ENCODE data around the gene FAM53C. TPM values are rescaled to one million over a fixed set of nuclear protein-coding genes. Genes with fewer than 3 reads are reported as not detected.
A peak's percentile ranks its signal among the peaks of the same experiment; 100 is the strongest.

FAM53C gene
- total and polyA plus RNA-seq, 10 donors: 6.8 to 42.0 (median 29.4) TPM

- Histone ChIP-seq H3K4me1 (peaks cover 12 to 30% (median 17%) of the 10 kb centered on the region in 6 donors), H3K27ac (peak within 1 kb of the TSS in 6 of 8 donors; percentile 35 to 69 (median 46)), H3K9me3 (no peaks in the 10 kb centered on the region), H3K36me3 (no peaks in the 10 kb centered on the region), H3K4me3 (peak within 1 kb of the TSS; percentile 35 to 68 (median 56)), H3K27me3 (replicated peaks in 1 of 7) (no peaks in the 10 kb centered on the region)
- WGBS, 5 donors: 0 to 1% (median 1%) methylated on average over 53 to 55 of the region's 55 CpGs
- no peak for TF ChIP-seq POLR2A (IDR thresholded peaks at IDR 0.05)
- TF ChIP-seq POLR2AphosphoS5 (IDR thresholded peaks at IDR 0.05): peak; percentile 58 to 86 (median 81)
- peak in 2 of 11 experiments; percentile 24 to 42 for TF ChIP-seq CTCF (IDR thresholded peaks at IDR 0.05 in 8 of 11, conservative IDR thresholded peaks at IDR 0.05 in 3 of 11)
- intact Hi-C loops (cut with DNase I; ENCODE audit: low total_unique reads): no loop called here
- DNase-seq: peak; percentile 98
Observed at GRCh38 chr5:138331449-138332368, 6.4 kb upstream of the FAM53C start, which contains the start of gene CDC25C. TSS of gene CDC25C (minus strand) at chr5:138331804. CDS start at chr5:138331180, 624 bp downstream.

- H3K27me3 ChIP-seq (replicated peaks in 1 of 7): no peaks in the 10 kb centered on the region
- intact Hi-C loops (cut with DNase I; ENCODE audit: low total_unique reads): no loop called here
- no peaks in the 10 kb centered on the region for H3K9me3 ChIP-seq
Observed at GRCh38 chr5:138334867-138335447, 3.1 kb upstream of the FAM53C start.

GRCh38 chr5:138336952-138337684 is 948 bp upstream of the FAM53C start:
- H3K36me3 ChIP-seq: peaks cover 0 to 15% (median 8%) of the 10 kb centered on the region in 6 donors
- no peaks in the 10 kb centered on the region for H3K9me3 ChIP-seq
- H3K4me3 ChIP-seq: peak overlapping the region; percentile 71 to 94 (median 88)
- H3K27ac ChIP-seq: peak overlapping the region; percentile 90 to 98 (median 96)
- intact Hi-C loops (cut with DNase I; ENCODE audit: low total_unique reads): no loop called here
- 18 to 23% (median 22%) methylated on average over 13 of the region's 13 CpGs for WGBS, 5 donors
- TF ChIP-seq CTCF (IDR thresholded peaks at IDR 0.05 in 8 of 11, conservative IDR thresholded peaks at IDR 0.05 in 3 of 11) (peak in 1 of 11 experiments; percentile 7), POLR2AphosphoS5 (IDR thresholded peaks at IDR 0.05) (no peak)
- no peaks in the 10 kb centered on the region for H3K27me3 ChIP-seq (replicated peaks in 1 of 7)
- no peak for DNase-seq
- peaks cover 18 to 54% (median 39%) of the 10 kb centered on the region in 6 donors for H3K4me1 ChIP-seq

More at GRCh38 chr5:138334867-138335447, 3.1 kb upstream of the FAM53C start:
- no peak for DNase-seq
- H3K27ac ChIP-seq: no peak overlapping the region
- no peaks in the 10 kb centered on the region for H3K36me3 ChIP-seq
- H3K4me3 ChIP-seq: no peak overlapping the region
- 61 to 85% (median 77%) methylated on average over 3 of the region's 3 CpGs for WGBS, 5 donors
- no peak for TF ChIP-seq POLR2AphosphoS5 (IDR thresholded peaks at IDR 0.05)
- no peak for TF ChIP-seq CTCF (IDR thresholded peaks at IDR 0.05 in 8 of 11, conservative IDR thresholded peaks at IDR 0.05 in 3 of 11)
- peaks cover 22 to 54% (median 36%) of the 10 kb centered on the region in 6 donors for H3K4me1 ChIP-seq
